Esophagus muscularis mucosa (tissue), 4 donors: ENCODE data around the gene ATF6B.

Experiments
- EP300 ChIP-seq: sonication (generic); formaldehyde crosslinking; IDR thresholded peaks from one replicate; pipeline ENCODE4 v1.6.1; 2017; ENCODE audit warnings: antibody characterized with exemption
- POLR2A ChIP-seq: fragments of 450-650 bp; IDR thresholded peaks from one replicate; pipeline ENCODE4 v1.6.1; 2017; ENCODE audit warnings: antibody characterized with exemption, moderate library complexity, mild to moderate bottlenecking, low read depth
- POLR2AphosphoS5 ChIP-seq, 2 donors: sonication (generic); formaldehyde crosslinking; IDR thresholded peaks; one replicate each; pipeline ENCODE4 v1.6.1; 2017; ENCODE audit warnings: antibody characterized with exemption in 2 of 2
- TF ChIP-seq, protein P1 (sequence below), 3 experiments: fragments of 200-600 bp in 2 of 3; fragments of 450-650 bp in 1 of 3; sonication (generic) in 2 of 3; IDR thresholded peaks; one replicate each; pipeline ENCODE4 v1.5.1; 2017 to 2019; ENCODE audit warnings: antibody characterized with exemption in 3 of 3, mild to moderate bottlenecking in 2 of 3, moderate library complexity in 1 of 3

DNA sequence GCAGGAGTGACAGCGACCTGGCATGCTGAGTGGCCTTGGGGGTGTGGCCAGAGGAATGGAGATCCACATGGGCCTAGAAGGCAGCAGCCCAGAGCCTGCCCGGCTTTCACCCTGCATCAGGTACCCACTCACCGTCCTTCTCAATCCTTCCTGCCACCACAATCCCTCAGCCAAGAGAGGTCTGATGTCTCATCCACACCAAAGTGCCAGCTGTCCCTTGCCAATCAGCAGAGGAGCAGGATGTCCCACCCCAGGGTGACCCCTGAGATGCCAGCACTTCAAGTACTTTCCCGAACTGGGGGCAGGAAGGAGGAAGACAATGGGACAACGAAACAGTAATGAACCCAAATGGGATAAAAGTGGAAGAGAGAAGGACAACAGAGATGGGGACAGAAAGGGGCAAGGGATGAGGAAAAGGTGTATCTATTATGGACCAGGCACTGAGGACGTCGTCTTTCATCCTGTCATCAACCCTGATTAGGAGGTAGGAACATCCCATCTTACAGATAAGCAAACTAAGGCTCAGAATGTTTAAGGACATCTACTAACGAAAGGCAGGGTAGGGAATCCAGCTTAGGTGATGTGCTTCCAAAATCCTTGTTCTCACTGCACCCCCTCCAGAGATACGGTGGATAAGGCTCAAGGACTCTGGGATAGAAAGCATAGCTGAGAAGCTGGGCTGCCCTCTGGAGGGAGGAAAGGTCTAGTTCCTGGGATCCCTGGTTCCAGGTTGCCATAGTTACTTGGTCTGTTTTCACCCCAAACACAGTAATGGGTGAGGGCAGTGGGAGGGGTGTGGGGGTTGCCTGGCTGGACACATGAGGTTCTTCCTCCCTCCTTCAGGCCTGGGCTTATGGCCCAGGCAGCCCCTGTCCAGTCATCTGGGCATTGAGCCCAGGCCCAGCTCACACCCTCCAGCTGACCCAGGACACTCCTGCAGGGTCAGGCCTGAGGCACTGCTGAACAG, 14.4 kb downstream of the ATF6B start:
- TF ChIP-seq, protein P1, sequence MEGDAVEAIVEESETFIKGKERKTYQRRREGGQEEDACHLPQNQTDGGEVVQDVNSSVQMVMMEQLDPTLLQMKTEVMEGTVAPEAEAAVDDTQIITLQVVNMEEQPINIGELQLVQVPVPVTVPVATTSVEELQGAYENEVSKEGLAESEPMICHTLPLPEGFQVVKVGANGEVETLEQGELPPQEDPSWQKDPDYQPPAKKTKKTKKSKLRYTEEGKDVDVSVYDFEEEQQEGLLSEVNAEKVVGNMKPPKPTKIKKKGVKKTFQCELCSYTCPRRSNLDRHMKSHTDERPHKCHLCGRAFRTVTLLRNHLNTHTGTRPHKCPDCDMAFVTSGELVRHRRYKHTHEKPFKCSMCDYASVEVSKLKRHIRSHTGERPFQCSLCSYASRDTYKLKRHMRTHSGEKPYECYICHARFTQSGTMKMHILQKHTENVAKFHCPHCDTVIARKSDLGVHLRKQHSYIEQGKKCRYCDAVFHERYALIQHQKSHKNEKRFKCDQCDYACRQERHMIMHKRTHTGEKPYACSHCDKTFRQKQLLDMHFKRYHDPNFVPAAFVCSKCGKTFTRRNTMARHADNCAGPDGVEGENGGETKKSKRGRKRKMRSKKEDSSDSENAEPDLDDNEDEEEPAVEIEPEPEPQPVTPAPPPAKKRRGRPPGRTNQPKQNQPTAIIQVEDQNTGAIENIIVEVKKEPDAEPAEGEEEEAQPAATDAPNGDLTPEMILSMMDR (IDR thresholded peaks at IDR 0.05) = peak; percentile 54 to 69 (median 56)
- TF ChIP-seq POLR2A = no peak
- no peak for TF ChIP-seq EP300
- peak; percentile 72 to 79 for TF ChIP-seq POLR2AphosphoS5 (IDR thresholded peaks at IDR 0.05)
